HFF-Myc (cell line): ENCODE measurements around the gene BLNK.
"Not testable (repeated sequence)": the region's sequence is repeated elsewhere in the genome, so short reads cannot be mapped to it uniquely, and the experiment has no call there.

Experiments used
- DNase-seq: peaks from one replicate; pipeline ENCODE4 v3.0.0-alpha.2; 2011; ENCODE audit warnings: low read depth; ENCODE audit errors: extremely low read depth
- H3K4me3 ChIP-seq: replicated peaks from 2 replicates; pipeline ENCODE4 v1.5.1; 2011; ENCODE audit warnings: low read depth, mild to moderate bottlenecking, control low read depth, low read length
- CTCF ChIP-seq: IDR thresholded peaks from 2 replicates; pipeline ENCODE4 v1.5.1; 2012; ENCODE audit warnings: mild to moderate bottlenecking, low read depth, low read length, control low read depth; ENCODE audit errors: missing control alignments

BLNK gene

GRCh38 chr10:96309628-96310320 is 38.4 kb upstream of the BLNK start:
- H3K4me3 ChIP-seq: no peak overlapping the region
- DNase-seq: no peak
- no peak for TF ChIP-seq CTCF

- H3K4me3 ChIP-seq, DNase-seq: not testable (repeated sequence)
These were observed 37.5 kb upstream of the BLNK start for GRCh38 chr10:96308854-96309253.

GRCh38 chr10:96306516-96306915 is 35.1 kb upstream of the BLNK start:
- no peak for DNase-seq
- H3K4me3 ChIP-seq: no peak overlapping the region
- no peak for TF ChIP-seq CTCF

GRCh38 chr10:96305019-96305418 is 33.6 kb upstream of the BLNK start:
- no peak for TF ChIP-seq CTCF

GRCh38 chr10:96304230-96304629 is 32.9 kb upstream of the BLNK start, which contains the start of gene DNTT:
TSS of gene DNTT (plus strand) at chr10:96304434. CDS start at chr10:96304498, 64 bp downstream.
- DNase-seq: no peak
- no peak for TF ChIP-seq CTCF
- H3K4me3 ChIP-seq: no peak within 1 kb of the TSS

More at GRCh38 chr10:96305019-96305418, 33.6 kb upstream of the BLNK start:
- H3K4me3 ChIP-seq: no peak overlapping the region
- no peak for DNase-seq

- TF ChIP-seq CTCF: no peak
- no peak overlapping the region for H3K4me3 ChIP-seq
- DNase-seq: no peak
These were observed 30.2 kb upstream of the BLNK start for GRCh38 chr10:96301616-96302015.

- H3K4me3 ChIP-seq: no peak overlapping the region
- no peak for DNase-seq
- no peak for TF ChIP-seq CTCF
These were observed 28.0 kb upstream of the BLNK start for GRCh38 chr10:96299383-96299782.
